ENCODE measurements around the gene TRAPPC2B.

TRAPPC2B gene

DNA sequence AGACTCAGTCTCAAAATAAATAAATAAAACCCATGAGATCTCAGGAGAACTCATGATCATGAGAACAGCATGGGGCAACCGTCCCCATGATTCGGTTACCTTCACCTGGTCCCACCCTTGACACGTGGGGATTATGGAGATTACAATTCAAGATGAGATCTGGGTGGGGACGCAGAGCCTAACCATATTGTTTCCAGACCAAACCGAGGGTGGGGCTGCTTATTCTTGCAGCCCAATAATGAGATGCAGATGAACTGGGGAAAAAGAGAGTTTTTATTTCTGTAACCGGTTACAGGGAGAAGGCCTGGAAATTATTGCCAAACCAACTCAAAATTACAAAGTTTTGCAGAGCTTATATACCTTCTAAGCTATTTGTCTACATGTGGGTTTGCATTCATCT, 12.8 kb downstream of the TRAPPC2B start:
- DNase-seq: no peak

DNA sequence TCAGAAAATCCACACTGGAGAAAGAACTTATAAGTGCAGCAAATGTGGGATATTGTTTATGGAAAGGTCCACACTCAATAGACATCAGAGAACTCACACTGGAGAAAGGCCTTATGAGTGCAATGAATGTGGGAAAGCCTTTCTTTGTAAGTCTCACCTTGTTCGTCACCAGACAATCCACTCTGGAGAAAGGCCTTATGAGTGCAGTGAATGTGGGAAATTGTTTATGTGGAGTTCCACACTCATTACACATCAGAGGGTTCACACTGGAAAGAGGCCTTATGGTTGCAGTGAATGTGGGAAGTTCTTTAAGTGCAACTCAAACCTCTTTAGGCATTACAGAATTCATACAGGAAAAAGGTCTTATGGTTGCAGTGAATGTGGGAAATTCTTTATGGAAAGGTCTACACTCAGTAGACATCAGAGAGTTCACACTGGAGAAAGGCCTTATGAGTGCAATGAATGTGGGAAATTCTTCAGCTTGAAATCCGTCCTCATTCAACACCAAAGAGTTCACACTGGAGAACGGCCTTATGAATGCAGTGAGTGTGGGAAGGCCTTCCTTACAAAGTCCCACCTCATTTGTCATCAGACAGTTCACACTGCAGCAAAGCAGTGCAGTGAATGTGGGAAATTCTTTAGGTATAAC, 14.3 kb downstream of the TRAPPC2B start:
- no peak for DNase-seq

DNA sequence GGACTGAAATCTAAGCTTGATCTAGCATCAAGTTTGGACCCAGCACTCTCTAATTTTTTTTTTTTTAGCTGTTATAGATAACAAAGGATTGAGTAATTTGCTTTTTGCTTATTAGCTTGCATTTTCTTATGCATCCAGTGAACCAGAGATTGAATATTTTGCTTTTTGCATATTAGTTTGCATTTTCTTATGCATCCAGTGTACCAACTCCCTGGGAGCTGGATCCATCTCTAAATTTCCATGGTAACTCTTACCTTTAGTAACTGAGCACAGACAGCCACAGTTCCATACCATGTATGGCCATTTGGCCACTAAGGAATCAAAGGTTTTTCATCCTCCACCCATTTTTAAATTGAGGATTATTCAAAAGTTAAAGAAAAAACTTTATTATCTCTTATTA, 17.6 kb downstream of the TRAPPC2B start:
- DNase-seq: no peak

DNA sequence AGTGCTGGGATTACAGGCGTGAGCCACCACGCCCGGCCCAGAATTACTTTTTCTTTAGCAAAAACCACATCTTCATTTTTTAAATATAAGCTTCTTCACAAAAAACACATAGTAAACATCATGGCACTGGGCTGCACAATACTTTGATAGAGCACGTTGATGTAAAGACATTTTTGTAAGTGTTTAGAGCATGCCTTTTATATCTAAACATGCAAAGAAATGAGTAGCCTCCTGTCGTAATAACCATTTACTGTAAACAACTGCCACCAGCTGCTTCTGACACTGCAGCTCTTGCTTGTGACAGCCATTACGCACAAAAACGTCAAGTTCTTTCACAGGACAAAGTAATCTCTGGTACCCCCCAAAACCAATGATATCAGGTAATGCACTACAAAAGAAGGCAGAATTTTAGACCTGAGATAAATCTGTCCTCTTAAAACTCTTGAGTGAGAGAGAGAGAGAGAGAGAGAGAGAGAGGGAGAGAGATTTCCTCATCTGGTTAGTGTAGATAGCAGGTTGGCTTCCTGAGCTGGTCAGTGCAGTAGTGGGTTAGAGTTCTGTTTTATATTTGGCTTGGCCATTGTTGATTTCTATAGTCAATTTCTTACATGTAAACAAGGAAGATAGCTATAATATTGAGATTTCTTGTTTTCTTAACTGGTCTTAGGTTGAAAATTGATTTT, 19.6 kb downstream of the TRAPPC2B start:
- DNase-seq: no peak

DNA sequence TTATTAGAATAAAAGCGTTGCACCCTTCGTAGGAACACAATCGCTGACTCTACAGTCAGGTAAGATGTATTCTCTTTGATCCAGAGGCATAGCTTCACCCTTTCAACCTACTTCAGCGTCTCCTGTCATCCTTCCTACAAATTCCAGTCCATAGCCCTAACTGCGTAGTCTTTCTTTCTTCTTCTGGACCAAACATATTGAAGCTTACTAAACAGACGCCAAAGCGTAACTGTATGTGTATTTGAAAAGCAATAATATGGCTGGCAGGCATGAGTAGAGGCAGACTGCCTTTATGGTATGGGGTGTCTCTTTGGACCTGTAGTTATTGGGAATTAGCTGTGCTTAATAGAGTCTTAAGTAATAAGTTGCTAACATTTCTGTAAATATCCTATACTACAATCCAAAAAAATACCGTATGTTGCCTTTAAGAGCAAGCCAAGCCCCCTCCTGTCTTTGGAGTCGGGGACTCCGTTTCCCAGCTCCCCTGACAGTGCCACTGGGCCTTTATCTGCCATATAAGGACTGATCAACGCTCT, 25.9 kb downstream of the TRAPPC2B start:
- DNase-seq: no peak

DNA sequence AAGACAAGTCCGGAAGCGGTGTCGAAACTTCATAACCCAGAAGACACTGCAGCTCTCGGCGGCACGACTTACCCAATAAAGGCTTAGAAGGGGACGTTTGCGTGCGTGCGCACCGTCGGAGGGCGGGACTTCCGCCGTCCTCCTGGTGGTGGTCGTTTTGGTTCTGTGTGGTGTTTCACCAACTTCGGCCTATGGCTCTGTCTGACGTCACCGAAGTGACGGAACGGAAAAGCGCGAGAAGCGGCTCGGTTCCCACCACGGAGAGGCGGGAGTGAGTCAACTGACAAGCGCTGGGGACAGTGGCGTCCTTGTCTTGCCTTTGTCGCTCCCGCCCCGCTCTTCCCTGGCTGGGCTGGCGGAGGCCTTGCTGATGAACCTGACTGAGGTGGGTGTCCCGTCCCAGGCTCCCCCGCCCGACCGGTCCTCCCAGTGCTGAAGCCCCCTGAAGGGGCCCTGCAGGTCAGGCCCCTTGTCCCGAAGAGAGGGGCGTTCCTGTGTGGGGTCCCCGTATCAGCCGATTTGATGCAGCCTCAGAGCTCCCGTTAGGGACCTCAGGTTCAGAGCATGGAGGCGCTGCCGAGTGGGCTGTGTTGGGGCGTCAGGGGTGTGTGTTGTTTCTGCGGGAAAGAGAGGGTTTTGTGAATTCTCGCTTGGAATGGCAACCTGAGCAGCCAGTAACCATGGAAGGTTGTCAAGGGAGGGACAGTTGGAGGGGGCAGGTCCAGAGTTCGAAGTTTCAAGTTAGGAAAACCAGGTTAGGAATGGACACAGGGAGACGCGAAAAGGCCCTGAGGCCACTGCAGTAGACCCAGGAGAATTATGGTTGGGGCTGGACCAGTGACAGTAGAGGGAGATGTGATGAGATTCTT, 26.6 kb downstream of the TRAPPC2B start, which contains the start of gene ZNF548:
Gene ZNF548, plus strand, starts transcription at position 125 of the 869 bp plus-strand sequence. Its CDS starts 246 bp downstream, at position 371.
- DNase-seq: peak; percentile 99

DNA sequence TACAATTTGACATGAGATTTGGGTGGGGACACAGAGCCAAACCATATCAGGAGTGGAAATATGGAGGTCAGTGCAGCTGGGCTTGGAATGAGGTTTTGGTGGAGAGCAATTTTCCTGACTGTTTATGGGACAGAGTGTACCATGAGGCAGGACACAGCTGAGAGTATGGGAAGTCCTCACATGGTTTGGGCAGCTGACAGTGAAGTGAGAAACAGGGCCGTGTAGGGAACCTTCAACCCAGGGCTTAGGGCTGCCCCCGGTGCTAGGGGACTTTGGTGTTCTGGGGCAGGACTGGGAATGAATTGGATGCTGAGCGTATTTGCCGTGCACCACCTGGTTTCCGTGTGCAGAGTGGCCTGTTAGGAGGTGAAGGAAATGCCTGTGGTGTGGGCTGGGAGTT, 32.4 kb downstream of the TRAPPC2B start:
- no peak for DNase-seq

DNA sequence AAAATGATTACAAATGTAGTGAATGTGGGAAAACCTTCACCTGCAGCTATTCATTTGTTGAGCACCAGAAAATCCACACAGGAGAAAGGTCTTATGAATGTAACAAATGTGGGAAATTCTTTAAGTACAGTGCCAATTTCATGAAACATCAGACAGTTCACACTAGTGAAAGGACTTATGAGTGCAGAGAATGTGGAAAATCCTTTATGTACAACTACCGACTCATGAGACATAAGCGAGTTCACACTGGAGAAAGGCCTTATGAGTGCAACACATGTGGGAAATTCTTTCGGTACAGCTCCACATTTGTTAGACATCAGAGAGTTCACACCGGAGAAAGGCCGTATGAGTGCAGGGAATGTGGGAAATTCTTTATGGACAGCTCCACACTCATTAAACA, 35.5 kb downstream of the TRAPPC2B start:
- no peak for DNase-seq

DNA sequence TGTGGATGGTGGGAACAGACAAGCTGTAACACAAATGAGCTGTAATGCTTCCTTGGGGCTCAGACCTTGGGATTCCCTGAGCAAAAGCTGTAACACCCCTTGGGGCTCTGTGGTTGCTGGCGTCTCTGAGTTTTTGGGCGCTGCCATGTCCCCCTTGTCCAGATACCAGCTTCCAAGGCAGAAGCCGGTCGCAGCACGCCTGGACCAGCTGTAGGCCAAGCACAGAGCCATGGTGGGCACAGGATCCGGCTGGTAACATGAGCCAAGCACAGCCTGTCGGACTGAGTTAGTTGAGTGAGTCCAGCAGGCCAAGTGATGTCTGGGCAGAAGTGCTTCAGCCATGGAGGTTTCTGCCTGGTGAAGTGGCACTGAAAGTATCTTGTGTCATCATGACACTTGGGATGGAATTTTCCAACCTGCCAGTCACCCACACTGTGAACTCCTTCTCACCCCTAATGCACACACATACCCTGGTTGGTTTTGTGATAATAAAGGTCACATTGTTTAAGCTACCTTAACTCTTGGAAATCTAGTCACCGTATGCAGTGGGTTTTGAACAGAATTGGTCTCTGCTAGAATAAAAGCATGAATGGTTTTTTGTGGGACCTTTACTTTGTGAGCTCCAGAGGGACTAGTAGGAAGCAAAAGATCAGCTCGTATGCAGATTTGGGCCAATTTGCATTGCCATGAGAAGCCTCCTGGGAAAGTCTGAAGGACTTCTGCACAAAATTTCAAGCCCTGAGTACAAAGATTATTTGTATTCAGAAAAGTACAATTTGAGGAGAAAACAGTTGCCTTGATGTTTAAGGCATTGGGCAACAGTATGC, 40.6 kb downstream of the TRAPPC2B start:
- no peak for DNase-seq

DNA sequence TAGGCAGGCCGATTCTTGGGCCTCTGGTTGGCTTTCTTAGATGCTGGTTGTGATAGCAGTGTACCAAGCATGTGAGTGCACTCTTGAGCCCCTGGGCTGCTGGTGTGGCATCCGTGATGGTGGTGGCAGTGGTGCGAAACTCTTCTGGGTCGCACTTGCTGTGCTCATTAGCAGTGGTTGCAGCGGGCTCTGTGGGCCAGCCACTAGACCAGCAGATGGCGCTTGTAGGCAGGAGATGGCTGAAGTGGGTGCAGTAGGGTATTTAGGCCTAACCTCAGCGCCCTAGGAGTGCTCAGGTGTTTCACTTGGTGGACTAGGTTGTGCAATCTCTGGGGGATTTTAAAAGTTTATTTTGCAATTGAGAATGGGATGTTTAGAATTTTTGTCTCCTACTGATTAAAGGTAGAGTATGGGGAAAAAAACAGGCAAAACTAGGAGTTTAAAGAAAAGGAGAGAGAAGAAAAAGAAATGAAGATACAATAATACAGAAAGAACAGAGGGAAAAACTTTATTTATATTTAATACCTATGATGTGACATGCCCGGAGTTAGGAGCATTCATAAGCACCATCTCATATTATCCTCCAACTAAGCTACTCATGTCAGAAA, 43.3 kb downstream of the TRAPPC2B start:
- peak; percentile 77 to 80 for DNase-seq

DNA sequence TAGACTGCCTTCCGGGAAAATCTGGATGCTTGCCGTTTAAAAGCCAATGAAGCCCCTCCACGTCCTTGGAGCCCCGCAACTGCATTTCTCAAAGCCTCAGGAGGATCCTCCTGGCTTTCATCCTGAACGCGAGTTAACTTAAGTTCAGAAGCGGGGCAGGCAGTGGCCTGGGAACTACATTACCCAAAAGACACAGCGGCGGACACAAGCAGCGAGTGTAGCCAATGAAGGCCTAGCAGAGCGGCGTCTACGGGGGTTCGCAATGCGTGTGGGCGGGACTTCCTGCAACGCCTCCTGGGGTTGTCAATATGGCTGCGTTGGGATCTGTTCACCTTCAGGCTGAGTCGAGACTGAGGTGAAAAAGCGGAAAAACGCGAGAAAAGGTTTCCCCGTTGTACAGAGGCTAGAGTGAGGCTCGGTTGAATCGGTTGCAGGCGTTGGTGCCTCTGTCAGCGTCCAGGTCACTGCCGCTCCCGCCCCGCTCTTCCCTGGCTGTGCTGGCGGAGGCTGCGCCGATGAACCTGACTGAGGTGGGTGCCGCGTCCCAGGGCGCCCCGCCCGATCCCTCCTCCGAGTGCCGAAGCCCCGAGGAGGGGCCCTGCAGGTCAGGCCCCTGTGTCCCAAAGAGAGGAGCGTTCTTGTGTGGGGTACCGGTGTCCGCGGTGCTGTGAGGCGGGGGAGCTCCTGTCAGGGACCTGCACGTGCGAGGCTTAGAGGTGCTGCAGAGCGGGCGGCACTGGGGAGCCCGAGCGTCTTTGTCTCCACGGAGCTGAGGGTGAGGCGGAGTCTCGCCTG, 47.7 kb downstream of the TRAPPC2B start, which contains the start of gene ZNF17:
Gene ZNF17, plus strand, starts transcription at position 285 of the 795 bp plus-strand sequence. CDS start 2,455 bp downstream, outside the sequence.
- DNase-seq: peak; percentile 93 to 94

All from CD4-positive, alpha-beta T cell treated with Interleukin-4 for 1 hour (primary cell).